Measurements from ENCODE around the gene TMC4. TPM values are rescaled to one million over a fixed set of nuclear protein-coding genes. Genes with fewer than 3 reads are reported as not detected.

Gene TMC4
- total RNA-seq, 1 donor from 2014 or later, result 2.6 TPM

DNA sequence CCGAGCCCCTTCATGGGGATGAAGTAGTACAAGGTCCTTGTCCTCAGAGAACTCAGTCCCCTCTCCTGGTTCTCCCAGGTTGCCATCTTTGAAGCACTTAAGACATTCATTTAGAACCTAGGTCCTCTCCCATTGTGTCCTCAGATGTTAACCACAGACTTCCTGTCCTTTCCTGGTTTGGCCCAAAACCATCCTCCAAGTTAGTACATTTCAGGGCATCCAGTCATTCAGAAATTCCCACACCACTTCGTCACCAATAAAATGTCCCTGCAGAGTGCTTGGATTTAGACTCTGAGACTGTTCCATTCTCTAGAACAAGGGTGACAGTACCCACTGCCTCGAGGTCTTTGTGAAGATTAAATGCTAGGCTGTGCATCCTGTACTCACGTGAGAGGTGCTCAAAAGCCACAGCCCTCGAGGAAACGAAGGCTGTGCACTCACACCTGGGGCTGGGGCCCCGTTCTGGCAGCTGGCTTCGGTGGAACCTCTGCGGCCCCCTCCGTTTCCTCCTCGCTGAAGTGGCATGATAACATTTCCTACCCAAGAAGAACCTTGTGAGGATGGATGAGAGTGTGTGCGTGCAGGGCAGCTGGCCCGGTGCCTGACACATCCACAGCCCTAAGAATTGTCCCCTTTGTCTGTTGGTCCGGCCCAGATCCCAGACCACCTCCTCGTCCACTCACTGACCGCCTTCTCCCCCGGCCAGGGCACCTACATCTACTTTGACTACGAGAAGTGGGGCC is 18.2 kb downstream of the TMC4 start:
- DNase-seq (ENCODE audit: low spot score), result no peak

- no peak for DNase-seq (ENCODE audit: low spot score)
Measured at GRCh38 chr19:54153731-54154326, 19.1 kb downstream of the TMC4 start.

- no peak for DNase-seq (ENCODE audit: low spot score)
Measured at GRCh38 chr19:54152878-54153524, 20.0 kb downstream of the TMC4 start.

GRCh38 chr19:54152267-54152666 is 20.7 kb downstream of the TMC4 start:
- no peak for DNase-seq (ENCODE audit: low spot score)

DNA sequence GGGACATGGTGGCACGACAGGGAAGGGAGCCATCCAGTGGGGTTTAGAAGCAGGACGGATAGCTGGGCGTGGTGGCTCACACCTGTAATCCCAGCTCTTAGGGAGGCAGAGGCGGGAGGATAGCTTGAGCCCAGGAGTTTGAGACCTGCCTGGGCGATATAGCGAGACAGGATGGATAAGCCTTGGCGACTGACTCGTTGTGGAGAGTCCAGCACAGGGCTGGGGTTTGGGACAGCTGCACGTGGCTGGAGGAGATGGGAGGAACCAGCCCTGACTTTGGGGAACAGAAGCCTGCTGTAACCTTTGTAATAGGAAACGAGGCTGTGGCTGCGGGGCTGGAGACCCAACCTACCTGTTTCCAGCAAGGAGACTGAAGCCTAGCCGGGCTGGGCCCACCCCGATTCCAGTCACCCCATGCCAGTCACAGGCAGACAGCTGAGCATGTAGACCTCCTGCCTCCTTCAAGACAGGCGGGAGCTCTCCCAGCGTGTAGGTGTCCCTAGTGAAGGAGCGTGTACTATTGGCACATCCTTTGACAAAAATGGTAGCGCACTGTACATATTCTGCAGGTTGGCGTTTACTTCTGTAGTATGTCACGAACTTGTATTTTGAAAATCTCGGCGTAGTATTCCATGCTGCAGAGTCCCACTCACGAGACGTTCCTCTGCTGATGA is 21.5 kb downstream of the TMC4 start:
- no peak for DNase-seq (ENCODE audit: low spot score)

DNA sequence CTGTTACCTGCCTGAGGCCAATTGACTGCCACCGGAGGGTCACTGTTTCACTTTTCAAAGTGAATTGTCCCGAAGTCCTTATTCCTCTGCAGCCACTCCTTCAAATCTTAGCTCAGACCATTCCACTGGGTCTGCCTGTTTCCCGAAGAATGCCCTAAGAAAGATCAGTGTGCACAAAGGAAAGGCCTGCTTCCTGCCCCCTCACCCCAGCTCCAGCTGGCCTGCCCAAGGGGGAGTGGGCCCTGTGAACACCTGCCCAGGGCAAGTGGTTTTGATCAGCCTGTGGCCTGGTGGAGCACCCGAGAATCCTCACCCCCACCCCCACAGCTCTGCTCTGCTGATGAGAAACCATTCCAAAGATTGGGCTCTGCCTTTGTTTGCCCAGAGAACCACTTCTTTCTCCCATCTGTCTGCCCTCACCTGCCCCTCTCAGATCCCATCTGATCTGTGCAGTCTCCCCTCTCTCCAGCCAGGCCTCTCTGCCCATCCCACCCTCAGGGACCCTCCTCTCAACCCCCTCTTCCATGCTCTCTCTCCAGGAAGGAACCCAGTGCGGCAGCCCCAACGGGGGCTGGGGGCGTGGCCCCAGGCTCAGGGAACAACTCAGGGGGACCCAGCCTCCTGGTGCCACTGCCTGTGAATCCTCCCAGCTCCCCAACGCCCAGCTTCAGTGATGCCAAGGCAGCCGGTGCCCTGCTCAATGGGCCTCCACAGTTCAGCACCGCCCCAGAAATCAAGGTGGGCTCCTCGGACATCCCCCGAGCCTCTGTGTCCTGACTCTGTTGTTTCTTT is 23.7 kb downstream of the TMC4 start:
- DNase-seq (ENCODE audit: low spot score), result no peak

DNA sequence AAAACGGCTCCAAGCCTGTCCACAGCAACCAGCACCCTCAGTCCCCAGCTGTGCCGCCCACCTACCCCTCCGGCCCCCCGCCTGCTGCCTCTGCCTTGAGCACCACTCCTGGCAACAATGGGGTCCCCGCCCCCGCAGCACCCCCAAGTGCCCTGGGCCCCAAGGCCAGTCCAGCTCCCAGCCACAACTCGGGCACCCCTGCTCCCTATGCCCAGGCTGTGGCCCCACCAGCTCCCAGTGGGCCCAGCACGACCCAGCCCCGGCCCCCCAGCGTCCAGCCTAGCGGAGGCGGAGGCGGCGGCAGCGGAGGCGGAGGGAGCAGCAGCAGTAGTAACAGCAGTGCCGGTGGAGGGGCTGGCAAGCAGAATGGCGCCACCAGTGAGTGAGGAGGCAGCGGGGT is 24.8 kb downstream of the TMC4 start:
- no peak for DNase-seq (ENCODE audit: low spot score)

DNA sequence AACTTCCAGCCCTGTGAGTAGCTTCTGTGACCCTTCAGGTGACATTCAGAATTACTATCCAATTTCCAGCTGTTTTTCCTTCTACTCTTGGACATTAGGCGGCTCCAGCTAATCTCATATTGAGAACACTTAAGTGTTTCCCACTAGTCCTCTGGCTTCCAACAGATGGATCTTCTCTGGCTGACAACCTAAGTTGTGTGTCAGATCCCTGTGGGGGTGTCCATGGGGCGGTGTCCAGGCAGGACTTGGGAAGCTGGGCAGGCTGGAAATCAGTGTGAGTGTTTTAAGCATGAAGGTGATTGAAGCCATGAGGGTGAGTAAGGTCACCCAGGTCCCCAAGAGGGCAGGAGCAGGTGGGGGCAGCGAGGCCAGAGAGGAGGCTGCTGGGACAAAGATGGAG is 25.3 kb downstream of the TMC4 start:
- DNase-seq (ENCODE audit: low spot score), result no peak

DNA sequence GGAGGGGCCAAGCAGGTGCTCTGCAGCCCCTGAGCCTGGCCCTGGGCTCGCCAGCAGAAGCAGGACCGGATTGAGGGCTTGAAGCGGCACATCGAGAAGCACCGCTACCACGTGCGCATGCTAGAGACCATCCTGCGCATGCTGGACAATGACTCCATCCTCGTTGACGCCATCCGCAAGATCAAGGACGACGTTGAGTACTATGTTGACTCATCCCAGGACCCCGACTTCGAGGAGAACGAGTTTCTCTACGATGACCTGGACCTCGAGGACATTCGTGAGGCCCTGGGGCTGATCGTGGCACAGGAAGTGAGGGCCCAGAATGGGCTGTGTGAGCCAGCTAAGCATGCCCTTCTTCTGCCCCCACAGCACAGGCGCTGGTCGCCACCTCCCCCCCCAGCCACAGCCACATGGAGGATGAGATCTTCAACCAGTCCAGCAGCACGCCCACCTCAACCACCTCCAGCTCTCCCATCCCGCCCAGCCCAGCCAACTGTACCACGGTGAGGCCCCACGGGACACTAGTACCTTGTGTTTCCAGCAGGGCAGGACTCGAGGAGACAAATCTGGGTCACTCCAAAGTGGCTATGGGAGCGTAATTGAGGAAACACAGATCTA is 27.3 kb downstream of the TMC4 start:
- DNase-seq (ENCODE audit: low spot score), result no peak

DNA sequence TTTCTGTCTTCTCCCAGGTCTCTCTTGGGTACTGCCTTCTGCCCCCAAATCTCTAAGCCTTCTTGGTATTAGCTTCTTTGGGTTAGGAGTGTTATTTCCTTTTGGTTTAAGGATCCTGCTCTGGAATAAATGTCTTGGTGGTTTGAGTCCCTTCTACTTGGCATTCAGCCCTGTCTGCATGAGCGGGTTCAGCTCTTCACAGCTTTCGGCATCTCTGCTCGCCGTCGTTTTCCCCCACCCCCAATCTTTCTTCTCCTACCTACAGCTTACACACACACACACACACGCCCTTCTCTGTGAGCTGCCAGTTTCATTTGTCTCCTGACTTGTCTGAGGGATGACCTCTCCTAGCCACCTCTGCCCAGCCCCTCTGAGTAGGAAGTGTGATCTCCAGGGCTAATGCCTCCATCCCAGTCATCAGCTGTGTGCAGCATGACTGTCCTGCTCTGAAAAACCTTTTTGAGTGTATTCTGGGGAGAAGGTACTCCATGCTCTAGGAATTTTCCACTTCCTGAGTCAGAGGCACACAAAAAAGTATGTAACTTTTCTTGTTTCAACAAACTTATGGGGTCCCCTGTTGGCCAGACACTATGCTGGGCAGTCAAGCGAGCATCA is 30.7 kb downstream of the TMC4 start:
- DNase-seq (ENCODE audit: low spot score), result no peak

- DNase-seq (ENCODE audit: low spot score), result no peak
Measured at GRCh38 chr19:54141356-54141755, 31.6 kb downstream of the TMC4 start.

- DNase-seq (ENCODE audit: low spot score), result no peak
Measured at GRCh38 chr19:54138489-54139256, 34.3 kb downstream of the TMC4 start.

DNA sequence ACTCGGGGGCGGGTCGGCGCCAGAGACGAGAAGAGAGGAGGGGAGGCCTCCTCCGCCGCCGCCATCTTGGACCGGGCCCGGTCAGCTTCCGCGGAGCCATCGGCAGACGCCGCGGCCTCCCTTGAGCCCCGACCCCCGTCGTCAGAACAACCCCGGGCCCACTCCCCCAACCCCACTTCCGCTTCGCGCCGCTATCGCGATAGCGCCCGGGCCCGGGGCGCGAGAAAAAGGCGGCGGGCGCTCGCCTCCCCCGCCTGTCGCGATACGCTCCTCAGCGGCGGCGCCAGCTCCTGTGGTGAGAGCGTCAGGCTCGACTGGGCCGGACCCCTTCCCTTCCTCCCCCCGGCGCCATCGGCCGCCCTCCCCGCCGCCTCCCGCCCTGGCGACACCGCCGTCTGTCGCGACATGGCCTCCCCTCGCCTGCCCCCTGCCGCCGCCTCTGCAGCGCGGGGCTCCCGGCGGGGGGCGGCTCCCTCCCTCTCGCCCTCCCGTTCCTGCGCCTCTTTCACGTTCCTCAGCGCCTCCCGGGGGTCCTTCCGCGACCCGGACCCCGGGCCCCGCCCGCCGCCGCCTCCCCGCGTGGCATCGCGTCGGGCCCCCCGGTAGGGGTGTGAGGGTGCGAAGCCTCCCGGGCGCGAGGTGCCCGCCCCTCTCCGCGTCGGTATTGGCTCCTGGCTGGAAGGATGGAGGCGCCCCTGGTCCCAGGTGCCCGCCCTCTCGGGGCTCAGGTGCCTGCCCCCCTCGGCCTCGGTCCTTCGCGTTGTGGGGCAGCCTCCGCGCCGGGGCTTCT is 35.1 kb downstream of the TMC4 start, which contains the start of gene CNOT3:
TSS of gene CNOT3 (plus strand) at position 64 of the 790 bp plus-strand sequence. CDS start 5,217 bp downstream, outside the sequence.
- no peak for DNase-seq (ENCODE audit: low spot score)

DNA sequence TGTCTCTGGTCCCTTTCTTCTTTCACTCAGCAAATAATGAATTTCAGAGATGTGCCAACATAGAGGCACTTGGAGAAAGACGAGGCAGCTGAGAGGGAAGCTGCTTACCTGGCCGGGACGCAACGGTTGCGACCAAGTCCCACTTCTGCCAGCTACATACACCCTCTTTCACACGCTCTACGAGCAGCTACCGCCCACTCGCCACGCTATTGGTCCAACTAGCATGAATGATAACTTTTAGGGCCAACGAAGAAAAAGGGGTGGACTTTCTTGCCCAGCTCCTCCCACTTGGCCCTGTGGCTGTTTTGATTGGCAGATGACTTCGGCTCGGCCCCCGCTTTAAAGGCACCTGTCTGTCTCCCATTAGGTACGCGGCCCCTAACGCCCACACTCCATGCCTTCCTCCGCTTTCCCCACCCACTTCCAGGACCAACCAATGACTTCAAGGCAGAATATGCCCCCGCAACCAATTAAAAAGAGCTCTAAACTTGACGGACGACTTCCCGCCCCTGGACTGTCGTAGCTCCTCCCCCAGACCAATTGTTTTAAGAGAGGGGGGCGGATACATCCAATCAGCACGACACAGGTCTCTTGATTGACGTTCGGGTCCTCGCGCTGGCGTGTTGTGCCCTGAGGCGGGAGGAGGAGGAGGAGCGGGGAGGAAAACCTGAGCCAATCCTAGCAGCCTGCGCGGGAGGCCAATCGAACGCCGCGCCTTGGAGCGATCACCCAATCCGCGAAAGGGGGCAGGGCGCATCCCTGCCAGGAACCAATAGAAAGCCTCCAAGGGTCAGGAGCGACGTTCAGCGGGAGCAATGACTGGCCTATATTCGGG is 35.9 kb downstream of the TMC4 start:
- peak; percentile 100 for DNase-seq (ENCODE audit: low spot score)

DNA sequence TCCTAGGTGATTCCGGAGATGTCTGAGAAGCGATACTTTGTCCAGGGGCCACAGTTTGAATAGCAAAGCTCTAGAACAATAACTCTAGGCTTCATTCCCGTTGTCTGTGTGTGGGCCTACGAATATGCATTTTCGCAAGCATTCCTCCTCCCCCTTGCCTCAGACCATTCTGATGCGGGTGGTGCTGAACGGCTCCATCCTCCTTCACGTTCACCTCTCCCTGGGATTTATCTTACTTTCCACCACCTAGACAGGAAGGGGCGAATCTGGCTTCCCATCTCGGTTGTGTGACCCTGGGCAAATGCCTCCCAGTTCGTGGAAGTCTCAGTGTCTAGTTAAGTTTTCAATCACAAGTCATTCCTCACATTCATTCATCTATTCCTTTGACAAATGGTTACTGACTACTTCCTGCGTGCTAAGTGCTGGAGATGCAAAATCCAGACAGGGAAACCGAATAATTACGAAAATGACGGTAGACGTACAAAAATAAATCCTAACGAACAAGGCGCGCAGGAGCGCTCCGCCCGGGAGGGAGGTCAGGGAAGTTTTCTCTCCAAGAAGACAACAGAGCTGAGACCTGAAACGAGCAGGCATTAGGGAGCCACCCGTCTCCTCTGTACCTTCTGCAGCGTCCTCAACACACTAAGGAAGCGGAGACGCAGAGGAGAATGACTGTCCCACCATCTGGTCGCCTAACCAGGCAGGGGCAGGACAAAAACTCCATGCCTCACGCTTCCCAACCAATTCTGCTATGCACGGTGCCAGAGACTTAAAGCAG is 36.7 kb downstream of the TMC4 start:
- no peak for DNase-seq (ENCODE audit: low spot score)

GRCh38 chr19:54133957-54134590 is 38.9 kb downstream of the TMC4 start:
- no peak for DNase-seq (ENCODE audit: low spot score)
